Measurements from ENCODE around the gene GNAI2.

DNA sequence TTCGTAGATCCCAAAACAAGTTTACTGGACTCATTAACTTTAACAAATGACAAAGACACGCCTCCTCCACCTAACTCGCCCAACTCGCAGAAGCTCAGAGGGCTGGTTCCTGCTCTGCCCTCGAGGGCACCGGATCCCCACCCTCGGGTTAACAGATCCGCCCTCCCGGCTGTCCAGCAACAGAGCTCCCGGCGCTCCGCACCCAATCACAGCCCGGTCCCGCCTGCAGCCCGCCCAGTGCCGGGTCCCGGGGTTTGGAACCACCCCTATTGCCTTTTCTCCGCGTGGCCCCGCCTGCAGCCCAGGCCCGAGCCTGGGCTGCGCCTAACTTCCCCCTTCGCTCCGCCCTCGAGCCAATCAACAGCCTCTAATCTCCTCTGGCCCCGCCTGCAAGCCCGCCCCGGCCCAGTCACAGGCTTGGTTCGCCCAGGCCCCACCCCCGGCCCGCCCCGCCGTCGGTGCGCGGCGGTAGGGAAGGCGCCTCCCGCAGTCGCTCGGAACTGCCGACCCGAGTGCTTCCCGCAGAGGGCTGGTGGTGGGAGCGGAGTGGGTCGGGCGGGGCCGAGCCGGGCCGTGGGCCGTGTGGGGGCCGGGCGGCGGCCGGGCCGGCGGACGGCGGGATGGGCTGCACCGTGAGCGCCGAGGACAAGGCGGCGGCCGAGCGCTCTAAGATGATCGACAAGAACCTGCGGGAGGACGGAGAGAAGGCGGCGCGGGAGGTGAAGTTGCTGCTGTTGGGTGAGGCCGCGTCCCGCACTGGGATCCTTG is at the start of gene GNAI2:
- peak; percentile 91 to 95 for TF ChIP-seq POLR2A (IDR thresholded peaks at IDR 0.05)
- TF ChIP-seq, protein P1, sequence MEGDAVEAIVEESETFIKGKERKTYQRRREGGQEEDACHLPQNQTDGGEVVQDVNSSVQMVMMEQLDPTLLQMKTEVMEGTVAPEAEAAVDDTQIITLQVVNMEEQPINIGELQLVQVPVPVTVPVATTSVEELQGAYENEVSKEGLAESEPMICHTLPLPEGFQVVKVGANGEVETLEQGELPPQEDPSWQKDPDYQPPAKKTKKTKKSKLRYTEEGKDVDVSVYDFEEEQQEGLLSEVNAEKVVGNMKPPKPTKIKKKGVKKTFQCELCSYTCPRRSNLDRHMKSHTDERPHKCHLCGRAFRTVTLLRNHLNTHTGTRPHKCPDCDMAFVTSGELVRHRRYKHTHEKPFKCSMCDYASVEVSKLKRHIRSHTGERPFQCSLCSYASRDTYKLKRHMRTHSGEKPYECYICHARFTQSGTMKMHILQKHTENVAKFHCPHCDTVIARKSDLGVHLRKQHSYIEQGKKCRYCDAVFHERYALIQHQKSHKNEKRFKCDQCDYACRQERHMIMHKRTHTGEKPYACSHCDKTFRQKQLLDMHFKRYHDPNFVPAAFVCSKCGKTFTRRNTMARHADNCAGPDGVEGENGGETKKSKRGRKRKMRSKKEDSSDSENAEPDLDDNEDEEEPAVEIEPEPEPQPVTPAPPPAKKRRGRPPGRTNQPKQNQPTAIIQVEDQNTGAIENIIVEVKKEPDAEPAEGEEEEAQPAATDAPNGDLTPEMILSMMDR (IDR thresholded peaks at IDR 0.05): no peak

Data from adrenal gland (tissue), 5 donors.